ENCODE measurements around the gene KRT16.
"Not testable (repeated sequence)": the region's sequence is repeated elsewhere in the genome, so short reads cannot be mapped to it uniquely, and the experiment has no call there.

Gene KRT16

GRCh38 chr17:41628073-41628370 is 15.5 kb upstream of the KRT16 start:
- not testable (repeated sequence) for DNase-seq (ENCODE audit: low spot score)

- DNase-seq (ENCODE audit: low spot score) = no peak
Measured at GRCh38 chr17:41627316-41628072, 14.9 kb upstream of the KRT16 start.

GRCh38 chr17:41626914-41627295 is 14.3 kb upstream of the KRT16 start:
- DNase-seq (ENCODE audit: low spot score) = not testable (repeated sequence)

- DNase-seq (ENCODE audit: low spot score) = not testable (repeated sequence)
Measured at GRCh38 chr17:41626028-41626913, 13.7 kb upstream of the KRT16 start.

GRCh38 chr17:41625602-41626001 is 13.0 kb upstream of the KRT16 start:
- no peak for DNase-seq (ENCODE audit: low spot score)

- no peak for DNase-seq (ENCODE audit: low spot score)
Measured at GRCh38 chr17:41624208-41625101, 11.9 kb upstream of the KRT16 start, which contains the start of gene KRT17. KRT17 (minus strand) TSS chr17:41624575; CDS start chr17:41624509, 66 bp downstream.

- not testable (repeated sequence) for DNase-seq (ENCODE audit: low spot score)
Measured at GRCh38 chr17:41623184-41623861, 10.8 kb upstream of the KRT16 start.

GRCh38 chr17:41622340-41623183 is 10.0 kb upstream of the KRT16 start:
- not testable (repeated sequence) for DNase-seq (ENCODE audit: low spot score)

GRCh38 chr17:41621916-41622315 is 9.3 kb upstream of the KRT16 start:
- no peak for DNase-seq (ENCODE audit: low spot score)

- not testable (repeated sequence) for DNase-seq (ENCODE audit: low spot score)
Measured at GRCh38 chr17:41621435-41621817, 8.9 kb upstream of the KRT16 start.

- DNase-seq (ENCODE audit: low spot score) = no peak
Measured at GRCh38 chr17:41620583-41621434, 8.2 kb upstream of the KRT16 start.

- not testable (repeated sequence) for DNase-seq (ENCODE audit: low spot score)
Measured at GRCh38 chr17:41619927-41620582, 7.5 kb upstream of the KRT16 start.

GRCh38 chr17:41619036-41619926 is 6.7 kb upstream of the KRT16 start:
- no peak for DNase-seq (ENCODE audit: low spot score)

GRCh38 chr17:41618341-41619035 is 5.9 kb upstream of the KRT16 start:
- no peak for DNase-seq (ENCODE audit: low spot score)

GRCh38 chr17:41617698-41618097 is 5.1 kb upstream of the KRT16 start:
- DNase-seq (ENCODE audit: low spot score) = no peak

GRCh38 chr17:41617136-41617535 is 4.6 kb upstream of the KRT16 start:
- no peak for DNase-seq (ENCODE audit: low spot score)

GRCh38 chr17:41616486-41616885 is 3.9 kb upstream of the KRT16 start:
- not testable (repeated sequence) for DNase-seq (ENCODE audit: low spot score)

All from pons (tissue), 1 donor.